CD4-positive, alpha-beta T cell treated with Interleukin-2 at 100 ng/mL for 4 hours (primary cell): ENCODE results near the gene TRIM14.
A peak's percentile ranks its signal among the peaks of the same experiment; 100 is the strongest.

Experiments used
- DNase-seq: peaks from one replicate; pipeline ENCODE4 v3.0.0-alpha.2; 2020; ENCODE audit warnings: low spot score

The TRIM14 gene, protein sequence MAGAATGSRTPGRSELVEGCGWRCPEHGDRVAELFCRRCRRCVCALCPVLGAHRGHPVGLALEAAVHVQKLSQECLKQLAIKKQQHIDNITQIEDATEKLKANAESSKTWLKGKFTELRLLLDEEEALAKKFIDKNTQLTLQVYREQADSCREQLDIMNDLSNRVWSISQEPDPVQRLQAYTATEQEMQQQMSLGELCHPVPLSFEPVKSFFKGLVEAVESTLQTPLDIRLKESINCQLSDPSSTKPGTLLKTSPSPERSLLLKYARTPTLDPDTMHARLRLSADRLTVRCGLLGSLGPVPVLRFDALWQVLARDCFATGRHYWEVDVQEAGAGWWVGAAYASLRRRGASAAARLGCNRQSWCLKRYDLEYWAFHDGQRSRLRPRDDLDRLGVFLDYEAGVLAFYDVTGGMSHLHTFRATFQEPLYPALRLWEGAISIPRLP

DNA sequence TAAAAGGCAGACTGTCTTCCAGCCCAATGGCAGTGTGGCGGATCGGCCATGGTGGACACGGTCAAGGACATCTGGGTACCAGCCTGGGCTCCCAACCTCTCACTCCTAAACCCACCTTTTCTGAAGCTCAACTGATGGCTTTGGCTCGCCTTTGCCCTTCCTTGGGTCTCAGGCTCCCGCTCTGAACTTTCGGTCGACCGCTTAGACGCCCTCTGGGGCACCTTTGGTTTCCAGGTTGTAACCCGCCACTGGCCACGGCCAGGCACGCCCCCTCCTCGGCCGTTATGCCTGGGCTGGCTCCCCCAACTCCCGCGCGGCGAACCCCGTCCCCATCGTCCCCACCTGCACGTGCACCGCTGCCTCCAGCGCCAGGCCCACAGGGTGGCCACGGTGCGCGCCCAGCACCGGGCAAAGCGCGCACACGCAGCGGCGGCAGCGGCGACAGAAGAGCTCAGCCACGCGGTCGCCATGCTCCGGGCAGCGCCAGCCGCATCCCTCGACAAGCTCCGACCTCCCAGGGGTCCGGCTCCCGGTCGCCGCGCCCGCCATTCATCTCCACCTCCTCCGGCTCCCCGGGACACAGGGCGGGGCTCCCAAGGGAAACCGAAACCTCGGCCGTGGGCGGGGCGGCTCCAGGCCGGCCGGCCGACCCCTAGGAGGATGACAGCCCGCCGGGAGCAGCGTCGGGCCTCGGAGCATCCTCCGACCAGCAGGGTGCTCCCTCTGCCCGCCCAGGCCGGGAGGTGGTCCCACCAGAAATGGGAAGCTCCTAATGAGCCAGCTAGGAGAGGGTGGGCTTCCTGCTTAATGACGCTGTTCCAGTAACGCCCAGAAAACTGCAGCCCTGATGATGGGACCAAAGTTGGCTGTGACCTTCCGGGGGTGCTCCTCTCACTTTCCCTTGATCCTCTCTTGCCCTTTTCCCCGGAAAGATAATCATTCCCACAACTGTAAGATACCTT, at the start of gene TRIM14:
TRIM14 (minus strand) TSS at position 583 of the 962 bp plus-strand sequence; CDS start at position 549, 34 bp downstream.
- DNase-seq, result peak; percentile 48

DNA sequence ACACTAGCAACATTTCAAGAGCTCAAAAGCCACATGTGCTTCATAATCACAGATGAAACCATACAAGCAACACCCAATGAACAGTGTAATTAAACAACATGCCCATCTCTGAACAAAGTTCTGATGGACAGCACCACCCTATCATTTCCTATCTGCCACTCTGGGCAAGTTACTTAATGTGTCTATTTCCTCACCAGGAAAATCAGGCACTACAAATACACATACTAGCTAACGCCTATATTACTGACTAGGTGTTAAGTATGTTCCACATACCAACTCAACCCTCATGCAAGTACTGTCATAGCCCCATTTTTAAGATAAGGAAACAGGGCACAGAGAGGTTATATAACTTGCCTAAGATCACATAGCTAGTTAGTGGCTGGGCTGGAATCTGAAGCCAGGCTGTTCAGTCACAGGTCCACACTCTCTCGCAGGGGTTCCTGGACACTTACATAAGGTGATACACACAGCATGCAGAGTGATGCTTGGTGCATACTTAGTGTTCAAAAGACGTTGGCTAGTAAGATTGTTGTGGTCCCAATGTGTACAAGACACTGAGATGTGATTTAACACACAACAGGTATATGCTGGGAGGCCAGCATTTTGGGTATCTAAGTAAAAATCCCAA, 49.2 kb upstream of the TRIM14 start:
- no peak for DNase-seq

DNA sequence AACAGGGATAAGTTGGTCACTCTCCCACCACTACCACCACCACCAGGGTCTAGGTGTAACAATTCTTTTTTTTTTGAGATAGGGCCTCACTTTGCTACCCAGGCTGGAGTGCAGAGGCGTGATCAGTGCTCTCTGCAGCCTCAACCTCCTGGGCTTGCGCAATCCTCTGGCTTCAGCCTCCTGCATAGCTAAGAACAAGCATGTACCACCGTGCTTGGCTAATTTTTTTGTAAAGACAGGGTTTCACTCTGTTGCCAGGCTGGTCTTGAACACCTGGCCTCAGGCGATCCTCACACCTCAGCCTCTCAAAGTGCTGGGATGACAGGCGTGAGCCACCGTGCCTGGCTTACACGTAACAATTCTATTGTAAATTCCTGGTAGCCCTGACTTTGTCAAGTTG, 45.9 kb upstream of the TRIM14 start:
- DNase-seq, result no peak

DNA sequence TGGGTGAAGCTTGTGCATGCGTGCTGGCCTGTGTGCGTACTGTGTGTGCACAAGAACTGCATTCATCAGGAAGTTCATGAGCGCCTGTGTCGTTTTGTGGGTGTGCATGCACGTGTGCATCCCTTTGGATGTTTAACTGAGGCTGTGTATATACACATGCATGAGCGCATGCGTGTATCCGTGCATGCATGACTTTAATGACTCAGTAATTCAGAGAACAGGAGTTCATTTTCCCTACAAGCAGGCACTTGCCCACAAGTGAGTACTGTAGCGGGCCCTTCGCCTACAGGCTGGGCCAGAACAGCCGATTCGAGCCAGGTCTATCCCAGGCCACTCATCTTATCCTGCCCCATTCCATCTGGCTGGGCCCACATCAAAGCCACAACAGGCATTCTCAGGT, 43.6 kb upstream of the TRIM14 start:
- DNase-seq, result no peak

DNA sequence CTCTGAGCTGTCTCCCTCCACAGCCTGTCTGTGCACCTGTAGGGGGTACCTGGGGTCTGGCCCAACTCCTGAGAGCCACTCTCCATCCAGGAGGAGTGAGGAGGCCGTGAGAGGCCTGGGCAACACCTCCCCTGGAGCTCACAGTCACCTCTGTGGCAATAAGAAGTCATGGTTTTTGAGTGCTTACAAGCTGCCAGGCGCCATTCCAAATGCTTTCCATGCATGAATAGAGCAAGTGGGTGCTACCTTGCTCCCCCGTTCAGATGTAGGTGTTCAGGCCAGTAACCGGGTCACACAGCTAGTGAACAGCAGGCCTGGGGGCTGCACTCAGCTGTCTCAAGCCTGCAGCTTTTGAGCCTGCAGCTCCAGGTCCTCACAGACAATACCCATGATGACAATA, 42.8 kb upstream of the TRIM14 start:
- no peak for DNase-seq

DNA sequence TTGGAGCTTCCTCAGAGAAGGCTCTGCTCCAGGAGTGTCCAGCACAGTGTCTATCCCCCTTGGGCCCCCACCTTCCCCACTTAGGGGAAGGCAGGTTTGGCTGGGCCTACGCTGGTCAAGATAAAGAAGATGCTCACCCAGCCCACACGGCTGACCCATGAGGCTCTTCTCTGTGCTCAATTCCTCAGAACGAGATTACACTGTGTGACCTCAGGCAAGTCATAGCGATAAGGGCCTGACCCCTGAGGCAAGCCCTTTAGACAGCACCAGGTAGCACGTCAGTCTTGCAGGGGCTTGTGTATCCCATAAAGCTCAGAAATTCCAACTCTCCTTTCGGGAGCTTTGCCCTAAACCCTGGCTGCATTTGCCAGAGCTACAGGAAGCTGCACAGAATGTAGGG, 40.8 kb upstream of the TRIM14 start:
- DNase-seq, result no peak

DNA sequence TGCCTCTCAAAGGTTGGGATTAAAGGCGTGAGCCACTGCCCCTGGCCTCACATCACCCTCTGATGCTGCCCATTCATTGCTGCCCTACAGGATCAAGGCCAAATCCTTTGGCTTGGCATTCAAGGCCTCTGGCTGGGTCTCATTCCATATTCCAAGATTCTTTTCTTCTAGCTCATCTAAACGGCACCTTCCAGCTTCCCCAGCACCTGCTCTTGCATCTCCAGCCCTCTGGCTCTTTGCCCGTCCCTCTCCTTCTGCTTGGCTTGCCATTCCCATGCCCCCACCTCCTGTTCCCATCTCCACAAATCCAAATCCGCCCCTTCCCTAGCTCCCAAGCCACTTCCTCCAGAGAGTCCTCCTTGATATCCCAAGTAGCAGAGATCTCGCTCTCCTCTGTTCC, 40.3 kb upstream of the TRIM14 start:
- DNase-seq, result no peak

DNA sequence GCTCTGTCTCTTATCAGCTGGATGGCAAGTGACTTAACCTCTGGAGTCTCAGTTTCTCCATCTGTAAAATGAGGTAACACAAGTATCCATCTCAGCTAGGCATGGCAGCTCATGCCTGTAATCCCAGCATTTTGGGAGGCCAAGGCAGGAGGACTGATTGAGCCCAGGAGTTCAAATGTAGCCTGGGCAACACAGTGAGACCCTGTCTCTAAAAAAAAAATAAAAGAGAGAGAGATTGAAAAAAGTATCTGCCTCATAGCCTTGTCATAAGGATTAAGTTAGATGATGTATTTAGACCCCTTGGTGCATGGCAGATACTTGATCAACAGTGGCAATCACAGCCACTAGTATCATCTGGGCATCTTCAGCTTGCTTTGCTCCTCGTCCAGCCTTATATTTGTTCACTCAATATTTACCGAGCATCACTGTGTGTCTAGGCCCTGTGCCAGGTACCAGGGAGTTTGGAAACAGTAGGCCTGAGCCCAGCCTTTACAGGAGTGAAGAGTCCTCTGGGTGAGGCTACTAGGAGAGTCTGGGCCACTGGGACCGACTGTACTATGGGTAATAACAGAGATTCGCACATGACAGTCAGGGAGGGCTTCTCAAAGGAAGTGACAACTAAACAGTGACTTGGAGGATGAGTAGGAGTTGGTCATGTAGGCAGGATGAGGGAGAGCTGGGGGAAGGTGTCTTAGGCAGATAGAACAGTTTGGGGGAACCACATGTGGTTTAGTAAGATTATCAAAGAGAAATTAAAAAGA, 39.2 kb upstream of the TRIM14 start:
- no peak for DNase-seq

DNA sequence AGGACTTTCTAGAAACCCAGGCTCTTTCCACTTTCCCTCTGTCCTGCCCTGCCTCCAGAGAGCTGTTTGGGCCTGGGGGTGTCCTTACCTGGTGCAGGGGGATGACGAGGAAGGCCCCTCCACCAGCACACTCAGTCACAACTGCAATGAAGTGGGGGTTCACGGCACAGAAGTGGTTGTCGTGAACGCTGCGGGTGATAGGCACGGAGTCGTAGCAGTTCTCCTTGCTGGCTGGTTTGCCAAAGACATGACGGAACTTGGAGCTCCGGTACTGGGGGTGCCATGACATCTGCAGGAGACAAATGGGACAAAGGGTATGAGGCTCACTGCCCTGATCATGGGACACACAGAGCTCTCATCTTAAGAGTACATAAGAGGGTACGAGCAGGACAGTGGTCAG, 38.4 kb upstream of the TRIM14 start:
- no peak for DNase-seq

DNA sequence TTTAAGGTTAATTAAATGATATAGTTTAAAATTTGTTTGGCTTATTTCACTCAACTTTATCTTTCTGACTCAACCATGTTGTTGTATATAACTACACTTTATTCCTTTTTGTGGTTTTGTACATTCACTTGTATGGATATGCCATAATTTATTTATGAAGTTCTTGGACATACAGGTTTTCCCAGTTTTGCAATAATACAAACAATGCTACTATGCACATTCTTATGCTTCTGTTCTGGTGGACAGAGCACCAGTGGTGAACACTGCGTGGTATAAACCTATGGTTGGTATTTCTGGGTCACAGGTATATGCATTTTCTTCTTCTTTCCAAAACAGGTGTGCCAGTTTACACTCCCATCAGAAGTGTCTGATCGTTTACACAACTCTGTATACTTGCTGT, 35.7 kb upstream of the TRIM14 start:
- no peak for DNase-seq

DNA sequence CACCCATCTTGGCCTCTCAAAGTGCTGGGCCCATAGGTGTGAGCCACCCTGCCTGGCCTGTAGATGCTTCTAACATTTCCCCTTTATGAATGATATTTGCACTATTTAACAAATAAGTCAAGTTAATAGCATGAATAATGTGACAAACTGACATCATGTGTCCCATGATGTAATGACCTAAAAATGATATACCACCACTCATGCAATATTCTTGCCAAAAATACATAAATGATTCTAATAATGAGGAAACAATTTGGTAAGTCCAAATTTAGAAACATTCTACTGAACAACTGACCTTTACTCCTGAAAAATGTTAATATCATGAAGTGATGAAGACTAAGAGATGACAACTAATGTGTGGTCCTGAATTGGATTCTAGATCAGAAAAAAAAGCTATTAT, 33.5 kb upstream of the TRIM14 start:
- DNase-seq, result no peak

DNA sequence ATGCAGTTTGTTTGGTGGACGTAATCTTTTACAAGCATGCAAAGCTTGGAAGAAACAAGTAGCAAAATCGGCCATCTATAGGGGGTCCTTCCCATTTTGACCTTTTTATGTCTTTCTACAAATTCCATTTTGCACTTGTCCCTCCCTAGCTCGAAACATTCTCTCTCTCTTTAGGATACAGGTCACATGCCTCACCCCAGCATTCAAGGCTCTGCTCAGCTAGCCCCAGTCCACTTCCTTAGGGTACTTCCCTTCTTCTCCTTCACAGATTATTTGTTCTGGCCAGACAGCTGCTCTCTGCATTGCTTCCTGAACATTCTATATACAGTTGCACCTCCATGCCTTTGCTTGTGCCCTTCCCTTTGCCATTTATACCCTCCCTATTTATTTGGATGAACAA, 31.7 kb upstream of the TRIM14 start:
- DNase-seq, result no peak

DNA sequence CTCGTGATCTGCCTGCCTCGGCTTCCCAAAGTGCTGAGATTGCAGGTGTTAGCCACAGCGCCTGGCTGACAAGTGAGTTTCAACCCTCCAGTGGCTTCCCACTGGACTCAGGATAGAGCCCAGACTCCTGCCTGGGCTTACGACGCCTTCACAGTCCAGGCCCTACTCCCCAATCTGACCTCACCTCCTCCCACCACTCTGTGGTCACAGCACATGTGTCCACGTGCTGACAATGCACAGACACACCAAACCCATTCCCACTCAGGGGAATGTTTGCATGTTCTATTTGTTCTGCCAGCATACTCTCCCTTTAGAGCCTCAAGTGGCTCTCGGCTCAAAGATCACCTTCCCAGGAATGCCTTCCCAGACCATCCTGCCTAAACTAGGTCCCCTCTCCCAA, 31.1 kb upstream of the TRIM14 start:
- DNase-seq, result no peak

DNA sequence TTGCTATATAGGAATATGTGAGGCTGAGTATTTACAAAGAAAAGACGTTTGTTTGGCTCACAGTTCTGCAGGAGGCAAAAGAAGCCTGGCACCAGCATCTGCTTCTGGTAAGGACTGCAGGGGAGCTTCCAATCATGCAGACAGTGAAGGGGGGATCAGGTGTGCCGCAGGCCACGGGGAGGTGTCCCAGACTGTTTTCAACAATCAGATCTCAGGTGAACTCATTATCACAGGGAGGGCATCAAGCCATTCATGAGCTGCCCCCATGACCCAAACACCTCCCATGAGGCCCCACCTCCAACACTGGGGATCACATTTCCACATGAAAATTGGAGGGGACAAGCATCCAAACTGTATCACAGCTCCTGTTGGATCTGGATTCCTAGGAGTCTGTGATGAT, 30.4 kb upstream of the TRIM14 start:
- no peak for DNase-seq

DNA sequence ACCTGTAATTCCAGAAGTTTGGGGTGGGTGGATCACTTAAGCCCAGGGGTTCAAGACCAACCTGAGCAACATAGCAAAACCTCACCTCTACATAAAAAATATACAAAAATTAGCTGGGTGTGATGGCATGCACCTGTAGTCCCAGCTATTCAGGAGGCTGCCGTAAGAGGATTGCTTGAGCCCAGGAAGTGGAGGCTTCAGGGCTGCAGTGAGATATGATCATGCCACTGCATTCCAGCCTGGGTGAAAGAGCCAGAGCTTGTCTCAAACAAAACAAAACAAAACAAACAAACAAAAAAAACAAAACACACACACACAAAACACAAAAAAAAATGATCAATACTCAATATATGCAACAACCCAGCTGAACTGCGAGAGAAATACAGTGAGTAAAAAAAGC, 29.5 kb upstream of the TRIM14 start:
- no peak for DNase-seq

DNA sequence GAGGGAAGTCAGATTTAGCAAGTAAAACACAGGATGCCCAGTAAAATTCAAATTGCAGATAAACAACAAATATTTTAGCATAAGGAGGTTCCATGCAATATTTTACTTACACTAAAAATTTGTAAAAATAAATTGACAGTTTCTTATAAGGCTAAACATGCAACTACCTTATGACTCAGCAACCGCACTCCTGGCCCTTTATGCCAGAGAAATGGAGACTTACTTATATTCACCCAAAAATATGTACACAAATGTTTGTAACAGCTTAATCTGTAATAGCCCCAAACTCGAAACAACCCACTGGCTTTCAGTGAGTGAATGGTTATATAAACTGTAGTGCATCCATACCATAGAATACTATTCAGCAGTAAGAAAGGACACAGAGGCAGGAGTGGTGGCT, 28.6 kb upstream of the TRIM14 start:
- no peak for DNase-seq

DNA sequence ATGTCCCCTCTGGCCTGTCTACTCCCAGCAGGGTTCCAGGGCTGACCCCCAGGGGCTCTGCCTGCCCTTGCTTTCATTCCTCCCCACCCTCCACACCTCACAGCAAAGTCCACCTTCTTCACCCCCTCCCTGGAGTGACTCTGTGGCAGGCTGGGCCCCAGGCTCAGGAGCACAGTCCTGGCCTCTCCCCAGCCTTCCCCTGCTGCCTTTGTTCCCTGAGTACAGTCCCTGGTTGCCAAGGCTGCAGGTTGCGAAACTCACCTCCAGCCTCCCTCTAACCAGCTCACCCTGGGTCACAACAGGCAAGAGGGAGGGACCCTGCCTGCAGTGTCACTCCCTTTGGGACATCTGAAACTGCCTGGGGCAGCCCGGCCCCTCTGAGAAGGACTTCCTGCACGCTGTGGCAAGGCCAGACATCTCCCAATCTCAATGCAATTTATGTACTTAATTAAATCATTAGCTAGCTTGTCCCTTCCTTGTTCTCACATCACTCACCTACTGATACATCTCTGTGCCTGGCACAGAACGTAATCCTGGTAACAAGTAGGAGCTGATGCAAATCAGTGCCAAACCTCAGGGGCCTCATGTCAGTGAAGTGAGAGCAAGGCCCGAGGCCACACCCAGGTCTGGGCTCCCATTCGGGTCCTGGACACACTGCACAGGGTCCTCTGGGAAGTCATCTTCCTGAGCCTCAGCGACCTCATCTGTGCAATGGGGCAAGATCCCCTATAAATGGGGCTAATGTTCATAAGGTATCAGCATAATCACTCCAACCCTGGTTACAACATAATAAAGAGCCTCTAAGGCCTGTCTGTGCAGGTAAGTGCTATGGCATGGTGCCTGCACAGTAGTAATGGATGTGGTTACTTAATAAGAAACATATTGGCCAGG, 27.3 kb upstream of the TRIM14 start:
- no peak for DNase-seq

DNA sequence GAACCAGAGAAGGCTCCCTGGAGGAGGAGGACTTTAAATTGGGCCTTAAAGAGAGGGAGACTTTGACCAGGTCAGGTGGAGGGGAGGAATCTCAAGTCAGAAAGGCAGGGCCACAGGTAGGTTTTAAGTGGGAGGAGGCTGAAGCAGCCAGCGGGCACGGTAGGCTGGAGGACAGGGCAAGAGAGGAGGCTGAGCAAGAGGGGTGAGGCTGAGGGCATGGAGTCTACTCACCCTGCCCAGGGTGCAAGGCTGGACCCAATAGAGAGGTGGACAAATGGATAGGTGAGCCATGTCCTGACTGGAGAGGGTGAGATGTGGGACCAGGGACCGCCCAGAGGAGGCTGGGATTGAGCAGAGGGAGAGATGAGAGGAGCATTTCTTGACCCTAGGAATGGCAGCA, 25.6 kb upstream of the TRIM14 start:
- no peak for DNase-seq

DNA sequence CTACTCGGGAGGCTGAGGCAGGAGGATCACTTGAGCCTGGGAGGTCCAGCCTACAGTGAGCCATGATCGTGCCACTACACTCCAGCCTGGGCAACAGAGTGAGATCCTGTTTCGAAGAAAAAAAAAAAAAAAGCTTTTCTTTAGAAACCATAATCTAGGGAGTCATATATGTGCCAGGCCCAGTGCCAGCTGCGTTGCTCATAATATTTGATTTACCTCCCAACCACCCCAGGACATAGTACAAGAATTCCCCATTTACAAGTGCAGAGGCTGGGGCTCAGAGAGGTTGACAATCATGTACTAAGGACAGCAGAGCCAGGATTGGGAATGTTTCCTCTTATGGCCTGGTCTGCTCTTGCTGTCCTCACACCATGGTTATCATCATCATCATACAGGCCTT, 25.1 kb upstream of the TRIM14 start:
- no peak for DNase-seq

DNA sequence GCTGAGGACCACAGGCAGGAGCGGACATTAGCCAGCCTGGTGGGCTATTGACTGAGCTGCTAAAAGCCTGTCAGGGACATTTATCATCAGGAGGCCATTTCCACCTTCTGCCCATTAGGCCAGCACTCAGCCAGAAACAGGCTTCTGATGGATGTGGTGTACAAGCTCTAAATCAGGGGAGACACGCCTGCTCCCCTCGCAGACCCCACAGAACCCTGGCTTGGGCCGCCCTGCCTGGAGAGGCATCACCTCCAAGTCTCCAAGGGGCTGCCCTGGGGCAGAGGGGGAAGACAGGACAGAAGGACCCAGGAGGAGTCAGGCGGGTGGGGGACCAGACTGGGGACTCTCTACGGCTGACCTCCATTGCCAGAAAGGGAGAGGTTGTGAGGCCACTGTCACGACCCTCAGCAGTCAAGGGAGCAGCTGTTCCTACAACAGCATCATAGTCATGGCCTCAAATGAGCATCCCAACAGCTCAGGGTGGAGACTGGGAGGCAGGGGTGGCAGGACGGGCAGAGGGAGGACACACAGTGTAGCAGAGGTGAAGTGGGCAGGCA, 24.0 kb upstream of the TRIM14 start:
- DNase-seq, result no peak
